K562 (cell line): ENCODE measurements around the gene CIB1. TPM values are rescaled to one million over a fixed set of nuclear protein-coding genes. Genes with fewer than 3 reads are reported as not detected.
A peak's percentile ranks its signal among the peaks of the same experiment; 100 is the strongest.

Experiments
- ATAC-seq: fragments of 200-7000 bp; cut with Tn5 transposase; 3 replicates; pipeline ENCODE4 v1.9.1; 2020; ENCODE audit warnings: moderate library complexity
- BruUV-seq: library from RNA; stranded (reverse); fragments of 400-500 nt; replicated peaks from 2 replicates; lab custom pipeline; 2021; lab: Mats Ljungman, UMichigan
- CTCF ChIA-PET: fragments of 300-600 bp; formaldehyde crosslinking; extraction: SDS; loops from one replicate; lab custom pipeline; 2021; ENCODE audit warnings: low intra/inter-chr PET ratio; lab: Yijun Ruan, JAX
- POLR2A ChIA-PET: fragments of 300-600, 350-650 bp; sonication (Branson Sonifier 250); formaldehyde crosslinking; extraction: SDS; loops from one replicate; lab custom pipeline; 2021; ENCODE audit warnings: antibody characterized with exemption, inconsistent platforms; lab: Yijun Ruan, JAX
- DNase-seq, 4 experiments: peaks; one replicate each; pipeline versions ENCODE4 v3.0.0 to v3.0.0-alpha.2; 2011 to 2018; ENCODE audit warnings: low spot score in 3 of 4, mixed read lengths in 3 of 4; ENCODE audit errors: extremely low read depth in 1 of 4
- FAIRE-seq: peaks from 2 replicates; lab custom pipeline; 2011; peaks lifted over from hg19 to GRCh38; lab: Jason Lieb, UNC
- H2AFZ ChIP-seq: 2 replicates; pipeline ENCODE4 v1.6.0; 2011; ENCODE audit warnings: low read depth, low read length, control low read depth, inconsistent platforms
- H3K27ac ChIP-seq: fragments of 200-600 bp; 3 replicates; pipeline ENCODE4 v1.8.0; 2011; ENCODE audit warnings: low read depth, mild to moderate bottlenecking, control low read depth, inconsistent platforms, low read length, moderate library complexity, mixed read lengths; ENCODE audit errors: extremely low read depth
- H3K27me3 ChIP-seq, 2 experiments: fragments of 300-600 bp in 1 of 2; 2 replicates in 1 of 2; 3 replicates in 1 of 2; pipeline versions ENCODE4 v1.6.0 to v1.8.0; 2011; ENCODE audit warnings: inconsistent platforms in 2 of 2, low read length in 2 of 2, mild to moderate bottlenecking in 1 of 2, mixed read lengths in 1 of 2, moderate library complexity in 1 of 2; ENCODE audit not compliant: control insufficient read depth in 2 of 2, insufficient read depth in 2 of 2
- H3K36me3 ChIP-seq: fragments of 300-600 bp; 3 replicates; pipeline ENCODE4 v1.8.0; 2011; ENCODE audit warnings: mild to moderate bottlenecking, low read length, inconsistent platforms; ENCODE audit not compliant: control insufficient read depth, insufficient read depth
- H3K4me1 ChIP-seq, 2 experiments: fragments of 200-600 bp in 1 of 2; replicated peaks in 1 of 2; 2 replicates in 1 of 2; 3 replicates in 1 of 2; pipeline versions ENCODE4 v1.5.1 to v1.8.0; 2011; ENCODE audit warnings: inconsistent platforms in 2 of 2, low read length in 2 of 2, mild to moderate bottlenecking in 1 of 2, mixed read lengths in 1 of 2, moderate library complexity in 1 of 2; ENCODE audit not compliant: control insufficient read depth in 2 of 2, insufficient read depth in 2 of 2
- H3K4me2 ChIP-seq: 2 replicates; pipeline ENCODE4 v1.6.1; 2011; ENCODE audit warnings: low read length, control low read depth, inconsistent platforms, mixed read lengths; ENCODE audit not compliant: insufficient read depth
- H3K4me3 ChIP-seq: fragments of 200-600 bp; sonication (generic), shearing (Covaris generic); 2 replicates; pipeline ENCODE4 v1.5.1; 2016; ENCODE audit warnings: control low read depth, inconsistent platforms
- H3K79me2 ChIP-seq: fragments of 200-600 bp; 3 replicates; pipeline ENCODE4 v1.8.0; 2011; ENCODE audit warnings: low read length, inconsistent platforms; ENCODE audit not compliant: control insufficient read depth, insufficient read depth
- H3K9ac ChIP-seq, 2 experiments: 2 replicates each; pipeline versions ENCODE4 v1.6.0 to v1.6.1; 2011; ENCODE audit warnings: low read depth in 2 of 2, low read length in 2 of 2, control low read depth in 1 of 2, inconsistent platforms in 1 of 2, mild to moderate bottlenecking in 1 of 2, mixed read lengths in 1 of 2; ENCODE audit not compliant: insufficient read depth in 1 of 2
- H3K9me1 ChIP-seq: one replicate; pipeline ENCODE4 v1.6.0; 2011; ENCODE audit warnings: inconsistent platforms, mild to moderate bottlenecking, low read length, moderate library complexity; ENCODE audit not compliant: control insufficient read depth, insufficient read depth
- H3K9me3 ChIP-seq: replicated peaks from 2 replicates; pipeline ENCODE4 v1.5.1; 2011; ENCODE audit warnings: low read depth, low read length, inconsistent platforms; ENCODE audit not compliant: control insufficient read depth, insufficient read depth
- H4K20me1 ChIP-seq: replicated peaks from 2 replicates; pipeline ENCODE4 v1.6.1; 2011; ENCODE audit warnings: low read length, inconsistent platforms, mixed read lengths; ENCODE audit not compliant: control insufficient read depth, insufficient read depth
- POLR2G ChIP-seq: fragments of 200-400 bp; formaldehyde crosslinking; IDR thresholded peaks from 2 replicates; pipeline ENCODE4 v1.6.1; 2017; ENCODE audit warnings: low read depth, mild to moderate bottlenecking, antibody characterized with exemption, low read length, moderate library complexity
- RBM22 ChIP-seq: fragments of 200-400 bp; formaldehyde crosslinking; IDR thresholded peaks from 2 replicates; pipeline ENCODE4 v1.6.1; 2018; ENCODE audit warnings: low read length, low read depth; ENCODE audit not compliant: poor library complexity, severe bottlenecking
- TFAP4 ChIP-seq: sonication (generic); formaldehyde crosslinking; IDR thresholded peaks from 2 replicates; pipeline ENCODE4 v1.8.0; 2022; ENCODE audit warnings: missing genetic modification reagents, mild to moderate bottlenecking, moderate library complexity, borderline replicate concordance
- WGBS: fragments of 100-300 bp; shearing (Covaris generic); methylation state at CpG from one replicate; pipeline ENCODE4 v1.1.6; 2016; ENCODE audit warnings: low coverage, mixed read lengths; ENCODE audit not compliant: insufficient coverage; ENCODE audit errors: missing lambda C conversion rate; 5-methylcytosine and 5-hydroxymethylcytosine counted together
- in situ Hi-C: fragments of 300-500 bp; cut with MboI; formaldehyde crosslinking; loops from 4 replicates; pipeline ENCODE4 v1.15.0; 2018; ENCODE audit warnings: inconsistent platforms, mixed read lengths
- intact Hi-C: fragments of 100-400 bp; cut with micrococcal nuclease; formaldehyde crosslinking; loops from 2 replicates; pipeline ENCODE4 v1.14.2; 2022
- polyA plus RNA-seq, 8 experiments: library from polyadenylated mRNA; depleted of rRNA in 4 of 8; stranded (reverse) in 5 of 8; unstranded in 3 of 8; fragments of >200 nt; fragmentation: Nextera tagmentation in 2 of 8; fragmentation: Illumina TruSeq in 1 of 8; extraction: Ambion mirVana in 2 of 8; extraction: Trizol in 1 of 8; gene quantifications; 2 replicates each; pipeline versions ENCODE4 v1.2.1 to v1.2.3, GENCODE V29; 2011 to 2014; ENCODE audit warnings: inconsistent platforms in 1 of 8, missing spikeins in 1 of 8
- total RNA-seq, 7 experiments: library from RNA; depleted of rRNA in 6 of 7; stranded (reverse); fragments of >200 nt in 6 of 7; fragmentation: Illumina TruSeq in 2 of 7; extraction: Trizol in 2 of 7; gene quantifications; 2 replicates each; pipeline versions ENCODE4 v1.2.1 to v1.2.3, GENCODE V29; 2011 to 2021; ENCODE audit warnings: low replicate concordance in 1 of 7

Gene CIB1
- total and polyA plus RNA-seq, 9 of the 15 experiments (the other 6 are each of a cell fraction or from before 2014, with no cell fraction given) = 14.9 to 136 (median 64.5) TPM

- no peak for FAIRE-seq
These were observed 8.1 kb downstream of the CIB1 start for GRCh38 chr15:90225504-90226234.

More at GRCh38 chr15:90225504-90226234, 8.1 kb downstream of the CIB1 start:
- H3K79me2 ChIP-seq = no peaks in the 10 kb centered on the region
- in situ Hi-C loops (no loop called here), intact Hi-C loops (no loop called here)
- H3K27me3 ChIP-seq = no peaks in the 10 kb centered on the region
- H2AFZ ChIP-seq = no peak overlapping the region
- TF ChIP-seq RBM22 (peak; percentile 57), POLR2G (peak; percentile 59; the same call in 1 of the 2 replicates), TFAP4 (CRISPR knock-in tag) (no peak)
- no peaks in the 10 kb centered on the region for H3K9me3 ChIP-seq
- peaks cover 3 to 23% of the 10 kb centered on the region in 2 experiments; a peak in 3 of 5 replicates for H3K4me1 ChIP-seq
- ATAC-seq = no peak
- H3K9me1 ChIP-seq = no peaks in the 10 kb centered on the region
- H3K4me3 ChIP-seq = no peak overlapping the region
- peak overlapping the region in 1 of 2 experiments; percentile 32; a peak in 1 of 4 replicates for H3K9ac ChIP-seq
- ChIA-PET POLR2A (no interaction called here), CTCF (interaction anchor here (1.1 kb wide), 1 partner anchor 83 kb away, joined by 4 read pairs; no protein-coding TSS in a partner anchor)
- H4K20me1 ChIP-seq = 0 out of 2 replicates have a peak, but pooled peaks cover 4% of the 10 kb centered on the region
- no peak for DNase-seq
- no TSS peak for BruUV-seq
- no peak overlapping the region for H3K4me2 ChIP-seq
- no peak overlapping the region for H3K27ac ChIP-seq
- peaks cover 93% of the 10 kb centered on the region; the same call in 2 of the 3 replicates for H3K36me3 ChIP-seq
- WGBS = 89% methylated on average over 18 of the region's 18 CpGs
